Colonic mucosa (tissue), 4 donors: ENCODE measurements around the gene FMN1. TPM values are rescaled to one million over a fixed set of nuclear protein-coding genes. Genes with fewer than 3 reads are reported as not detected.
"Not testable (repeated sequence)": the region's sequence is repeated elsewhere in the genome, so short reads cannot be mapped to it uniquely, and the experiment has no call there.

Source experiments
- DNase-seq: peaks from one replicate; pipeline ENCODE4 v3.0.0-alpha.2; 2020
- H3K27ac ChIP-seq: fragments of 200-600 bp; one replicate; pipeline ENCODE4 v1.8.0; 2021
- H3K27me3 ChIP-seq: fragments of 200-600 bp; one replicate; pipeline ENCODE4 v1.8.0; 2021
- H3K36me3 ChIP-seq: fragments of 200-600 bp; one replicate; pipeline ENCODE4 v1.8.0; 2021
- H3K4me1 ChIP-seq: fragments of 200-600 bp; one replicate; pipeline ENCODE4 v1.8.0; 2021; ENCODE audit warnings: mild to moderate bottlenecking
- H3K4me3 ChIP-seq: fragments of 200-600 bp; one replicate; pipeline ENCODE4 v1.8.0; 2021
- H3K9ac ChIP-seq, 2 donors: one replicate each; pipeline ENCODE4 v1.7.0; 2013; ENCODE audit warnings: control low read depth in 2 of 2, low read depth in 2 of 2, low read length in 2 of 2
- H3K9me3 ChIP-seq: fragments of 200-600 bp; one replicate; pipeline ENCODE4 v1.8.0; 2021
- CTCF ChIP-seq: fragments of 200-600 bp; IDR thresholded peaks from one replicate; pipeline ENCODE4 v1.8.0; 2022; ENCODE audit warnings: antibody characterized with exemption, mild to moderate bottlenecking
- intact Hi-C: fragments of 100-400 bp; cut with DNase I; formaldehyde crosslinking; loops from one replicate; pipeline ENCODE4 v1.14.1; 2022
- total RNA-seq, 2 donors: library from RNA; stranded (reverse); fragmentation: NEBNext Ultra II Directional in 1 of 2; extraction: Animal tissue kit (Norgen Biotek cat#: 25700) in 1 of 2; gene quantifications; one replicate each; pipeline ENCODE4 v1.2.1, GENCODE V29; 2021
- donor health status: healthy.
- donor health status: DM: no; HTN: no; CAD: no.
- donor health status: DM: no; HTN: no; CAD: no.

The FMN1 gene
- total RNA-seq, 2 donors from 2014 or later = 23.5 to 32.0 TPM

GRCh38 chr15:32852771-32853170 lies 341.7 kb downstream of the FMN1 start:
- intact Hi-C loops = no loop called here
- no peaks in the 10 kb centered on the region for H3K36me3 ChIP-seq

GRCh38 chr15:32852017-32852416 lies 342.5 kb downstream of the FMN1 start:
- Histone ChIP-seq H3K4me3 (no peak overlapping the region), H3K9me3 (no peaks in the 10 kb centered on the region), H3K36me3 (no peaks in the 10 kb centered on the region), H3K27ac (no peak overlapping the region), H3K27me3 (no peaks in the 10 kb centered on the region), H3K4me1 (no peaks in the 10 kb centered on the region), H3K9ac (no peak overlapping the region)
- intact Hi-C loops = no loop called here
- no peak for DNase-seq
- no peak for TF ChIP-seq CTCF

More at GRCh38 chr15:32852771-32853170, 341.7 kb downstream of the FMN1 start:
- TF ChIP-seq CTCF = no peak
- Histone ChIP-seq H3K9me3 (no peaks in the 10 kb centered on the region), H3K4me1 (no peaks in the 10 kb centered on the region), H3K4me3 (no peak overlapping the region), H3K27ac (no peak overlapping the region), H3K9ac (no peak overlapping the region), H3K27me3 (no peaks in the 10 kb centered on the region)
- DNase-seq = no peak

GRCh38 chr15:32851572-32851971 lies 342.9 kb downstream of the FMN1 start:
- Histone ChIP-seq H3K27ac (no peak overlapping the region), H3K4me1 (no peaks in the 10 kb centered on the region), H3K27me3 (no peaks in the 10 kb centered on the region), H3K36me3 (no peaks in the 10 kb centered on the region), H3K9me3 (no peaks in the 10 kb centered on the region), H3K4me3 (no peak overlapping the region), H3K9ac (no peak overlapping the region)
- intact Hi-C loops = no loop called here
- no peak for TF ChIP-seq CTCF
- no peak for DNase-seq

GRCh38 chr15:32849769-32850668 lies 344.5 kb downstream of the FMN1 start:
- intact Hi-C loops = loop anchor here (10.0 kb wide), 1 partner anchor 105 kb away; no protein-coding TSS in a partner anchor
- no peaks in the 10 kb centered on the region for H3K27me3 ChIP-seq
- H3K36me3 ChIP-seq = no peaks in the 10 kb centered on the region
- no peak for TF ChIP-seq CTCF
- no peaks in the 10 kb centered on the region for H3K9me3 ChIP-seq
- no peaks in the 10 kb centered on the region for H3K4me1 ChIP-seq
- H3K27ac ChIP-seq = no peak overlapping the region
- no peak for DNase-seq
- H3K4me3 ChIP-seq = no peak overlapping the region
- no peak overlapping the region for H3K9ac ChIP-seq

- H3K4me3 ChIP-seq, H3K9me3 ChIP-seq, H3K9ac ChIP-seq, H3K27ac ChIP-seq, H3K36me3 ChIP-seq, H3K27me3 ChIP-seq, H3K4me1 ChIP-seq, DNase-seq: not testable (repeated sequence)
- intact Hi-C loops = loop anchor here (10.0 kb wide), 1 partner anchor 108 kb away; no protein-coding TSS in a partner anchor
Measured at GRCh38 chr15:32846671-32847070, 347.8 kb downstream of the FMN1 start.

- H3K27ac ChIP-seq = no peak overlapping the region
- no peaks in the 10 kb centered on the region for H3K9me3 ChIP-seq
- H3K27me3 ChIP-seq = no peaks in the 10 kb centered on the region
- TF ChIP-seq CTCF = peak; percentile 61
- H3K36me3 ChIP-seq = no peaks in the 10 kb centered on the region
- H3K9ac ChIP-seq = no peak overlapping the region
- H3K4me1 ChIP-seq = no peaks in the 10 kb centered on the region
- no peak for DNase-seq
- H3K4me3 ChIP-seq = no peak overlapping the region
- intact Hi-C loops = loop anchor here (10.0 kb wide), 1 partner anchor 111 kb away; no protein-coding TSS in a partner anchor
Measured at GRCh38 chr15:32844118-32844711, 350.3 kb downstream of the FMN1 start.
